ENCODE data around the gene RHEX. TPM values are rescaled to one million over a fixed set of nuclear protein-coding genes. Genes with fewer than 3 reads are reported as not detected.

The RHEX gene
- total RNA-seq, 1 donor from 2014 or later = not detected

- no peaks in the 10 kb centered on the region for H3K9me3 ChIP-seq (ENCODE audit: low read depth)
- no peak overlapping the region for H3K4me2 ChIP-seq
- H3K4me3 ChIP-seq = no peak overlapping the region
- no peak overlapping the region for H3K27ac Mint-ChIP-seq
- H3K4me1 ChIP-seq = peaks cover 6% of the 10 kb centered on the region
- no peaks in the 10 kb centered on the region for H3K27me3 ChIP-seq
- DNase-seq (ENCODE audit: low spot score) = no peak
- H3K4me3 Mint-ChIP-seq = no peak overlapping the region
- H3K9me3 Mint-ChIP-seq = peaks cover 15% of the 10 kb centered on the region
- no peaks in the 10 kb centered on the region for H4K20me1 ChIP-seq (ENCODE audit: low read depth)
- H3F3A ChIP-seq (ENCODE audit: low read depth) = no peaks in the 10 kb centered on the region
- no peak overlapping the region for H2AFZ ChIP-seq (replicated peaks)
- peaks cover 10% of the 10 kb centered on the region for H3K27me3 Mint-ChIP-seq (ENCODE audit: insufficient read depth, low read depth)
- peaks cover 6% of the 10 kb centered on the region for H3K36me3 Mint-ChIP-seq
- no peaks in the 10 kb centered on the region for H3K79me2 ChIP-seq (ENCODE audit: low read depth)
- TF ChIP-seq EZH2phosphoT487 (IDR thresholded peaks at IDR 0.05) = no peak
- H3K27ac ChIP-seq = no peak overlapping the region
- H3K9ac ChIP-seq = no peak overlapping the region
- peaks cover 25% of the 10 kb centered on the region for H3K4me1 Mint-ChIP-seq
- no peaks in the 10 kb centered on the region for H3K36me3 ChIP-seq
These were observed 13.7 kb downstream of the RHEX start for GRCh38 chr1:206066479-206067171.

- Histone ChIP-seq H3K4me3 (no peak overlapping the region), H3K36me3 (no peaks in the 10 kb centered on the region), H3F3A (ENCODE audit: low read depth) (no peaks in the 10 kb centered on the region), H3K9me3 (ENCODE audit: low read depth) (no peaks in the 10 kb centered on the region), H2AFZ (replicated peaks) (no peak overlapping the region), H3K4me1 (peaks cover 6% of the 10 kb centered on the region), H3K9ac (no peak overlapping the region), H3K27me3 (no peaks in the 10 kb centered on the region), H3K79me2 (ENCODE audit: low read depth) (no peaks in the 10 kb centered on the region), H4K20me1 (ENCODE audit: low read depth) (no peaks in the 10 kb centered on the region), H3K4me2 (no peak overlapping the region), H3K27ac (no peak overlapping the region)
- DNase-seq (ENCODE audit: low spot score) = no peak
- Mint-ChIP-seq H3K4me3 (no peak overlapping the region), H3K27ac (no peak overlapping the region), H3K27me3 (ENCODE audit: insufficient read depth, low read depth) (peaks cover 8% of the 10 kb centered on the region), H3K36me3 (peaks cover 4% of the 10 kb centered on the region), H3K9me3 (peaks cover 9% of the 10 kb centered on the region), H3K4me1 (peaks cover 25% of the 10 kb centered on the region)
- TF ChIP-seq EZH2phosphoT487 (IDR thresholded peaks at IDR 0.05) (no peak), CTCF (IDR thresholded peaks at IDR 0.05) (no peak), EZH2 (IDR thresholded peaks at IDR 0.05) (no peak)
These were observed 14.7 kb downstream of the RHEX start for GRCh38 chr1:206067486-206068227.

GRCh38 chr1:206068314-206068713 lies 15.3 kb downstream of the RHEX start:
- H3K4me1 ChIP-seq = peaks cover 6% of the 10 kb centered on the region
- Mint-ChIP-seq H3K4me3 (no peak overlapping the region), H3K27ac (no peak overlapping the region), H3K36me3 (no peaks in the 10 kb centered on the region), H3K4me1 (peaks cover 25% of the 10 kb centered on the region), H3K27me3 (ENCODE audit: insufficient read depth, low read depth) (peaks cover 3% of the 10 kb centered on the region), H3K9me3 (peaks cover 2% of the 10 kb centered on the region)
- H3K36me3 ChIP-seq = no peaks in the 10 kb centered on the region
- no peaks in the 10 kb centered on the region for H3F3A ChIP-seq (ENCODE audit: low read depth)
- no peak overlapping the region for H3K4me2 ChIP-seq
- no peaks in the 10 kb centered on the region for H3K9me3 ChIP-seq (ENCODE audit: low read depth)
- H3K27ac ChIP-seq = no peak overlapping the region
- H3K4me3 ChIP-seq = no peak overlapping the region
- no peak for DNase-seq (ENCODE audit: low spot score)
- H4K20me1 ChIP-seq (ENCODE audit: low read depth) = no peaks in the 10 kb centered on the region
- TF ChIP-seq EZH2 (IDR thresholded peaks at IDR 0.05) = no peak
- TF ChIP-seq CTCF (IDR thresholded peaks at IDR 0.05) = no peak
- no peak for TF ChIP-seq EZH2phosphoT487 (IDR thresholded peaks at IDR 0.05)
- H3K9ac ChIP-seq = no peak overlapping the region
- no peaks in the 10 kb centered on the region for H3K79me2 ChIP-seq (ENCODE audit: low read depth)
- H3K27me3 ChIP-seq = no peaks in the 10 kb centered on the region
- no peak overlapping the region for H2AFZ ChIP-seq (replicated peaks)

All from neural progenitor cell (in vitro differentiated cells).